Measurements from ENCODE around the gene PERM1. TPM values are rescaled to one million over a fixed set of nuclear protein-coding genes. Genes with fewer than 3 reads are reported as not detected.
A peak's percentile ranks its signal among the peaks of the same experiment; 100 is the strongest.

PERM1 gene
- total and polyA plus RNA-seq, 9 of the 15 experiments (the other 6 are each of a cell fraction or from before 2014, with no cell fraction given): not detected

- no peak for TF ChIP-seq PRDM10 (IDR thresholded peaks at IDR 0.05; ENCODE audit: partially characterized antibody)
- peak; percentile 78 for TF ChIP-seq POLR2G (IDR thresholded peaks at IDR 0.05; ENCODE audit: low read depth, low read length)
- TF ChIP-seq ZNF133 (CRISPR knock-in tag; IDR thresholded peaks at IDR 0.05): no peak
- no peak for TF ChIP-seq ZNF740 (CRISPR knock-in tag; IDR thresholded peaks at IDR 0.05)
- no peak for TF ChIP-seq ZNF740 (tag; IDR thresholded peaks at IDR 0.05)
- TF ChIP-seq XRCC4 (IDR thresholded peaks at IDR 0.05; ENCODE audit: extremely low read depth, insufficient read depth, insufficient read length): no peak
- TF ChIP-seq AFF4 (CRISPR knock-in tag; IDR thresholded peaks at IDR 0.05): no peak
- TF ChIP-seq U2AF2 (optimal IDR thresholded peaks at IDR 0.05; ENCODE audit: low read depth, low read length): no peak
- no peak for TF ChIP-seq E2F8 (IDR thresholded peaks at IDR 0.05; ENCODE audit: low read depth, partially characterized antibody)
- no peak for TF ChIP-seq PBX2 (CRISPR knock-in tag; IDR thresholded peaks at IDR 0.05; ENCODE audit: low read depth)
- TF ChIP-seq PBX2 (tag; conservative IDR thresholded peaks at IDR 0.05; ENCODE audit: low read depth): no peak
Observed at GRCh38 chr1:1019122-1019999, 37.5 kb upstream of the PERM1 start (continued).

Data from K562 (cell line).